HuH-7 (cell line): ENCODE measurements around the gene CDC20B.

ENCODE experiments used
- DNase-seq: peaks from one replicate; pipeline ENCODE4 v3.0.0; 2011; ENCODE audit warnings: low spot score

CDC20B gene

GRCh38 chr5:55172937-55173686 lies at the start of gene CDC20B:
Gene CDC20B, minus strand, starts transcription at chr5:55173177. Its CDS starts 177 bp downstream, at chr5:55173000.
- peak; percentile 70 for DNase-seq

GRCh38 chr5:55222092-55222984 lies 49.4 kb upstream of the CDC20B start:
- no peak for DNase-seq

- DNase-seq: peak; percentile 76
Observed at GRCh38 chr5:55220433-55221185, 47.6 kb upstream of the CDC20B start.

GRCh38 chr5:55219770-55220169 lies 46.8 kb upstream of the CDC20B start:
- no peak for DNase-seq

- no peak for DNase-seq
Observed at GRCh38 chr5:55218967-55219366, 46.0 kb upstream of the CDC20B start.

GRCh38 chr5:55211184-55211874 lies 38.4 kb upstream of the CDC20B start:
- no peak for DNase-seq

- DNase-seq: no peak
Observed at GRCh38 chr5:55205001-55205400, 32.0 kb upstream of the CDC20B start.

- no peak for DNase-seq
Observed at GRCh38 chr5:55191165-55191564, 18.2 kb upstream of the CDC20B start.

GRCh38 chr5:55188656-55189540 lies 15.9 kb upstream of the CDC20B start:
- DNase-seq: peak; percentile 36

GRCh38 chr5:55187370-55187769 lies 14.4 kb upstream of the CDC20B start:
- DNase-seq: peak; percentile 23

GRCh38 chr5:55180016-55180415 lies 7.0 kb upstream of the CDC20B start:
- DNase-seq: no peak

GRCh38 chr5:55177078-55177477 lies 4.1 kb upstream of the CDC20B start:
- no peak for DNase-seq

- DNase-seq: peak; percentile 51
Observed at GRCh38 chr5:55176176-55176818, 3.3 kb upstream of the CDC20B start.

GRCh38 chr5:55175781-55176175 lies 2.8 kb upstream of the CDC20B start:
- no peak for DNase-seq

GRCh38 chr5:55173687-55174230 lies 782 bp upstream of the CDC20B start:
- DNase-seq: peak; percentile 26

- DNase-seq: peak; percentile 55
Observed at GRCh38 chr5:55172051-55172899, 702 bp downstream of the CDC20B start.

- no peak for DNase-seq
Observed at GRCh38 chr5:55171471-55171870, 1.5 kb downstream of the CDC20B start.

GRCh38 chr5:55162666-55163065 lies 10.3 kb downstream of the CDC20B start:
- DNase-seq: no peak
